ENCODE results near the gene PIH1D1.

The PIH1D1 gene

GRCh38 chr19:49422407-49423070 lies 29.1 kb downstream of the PIH1D1 start:
- FAIRE-seq (no peak), DNase-seq (ENCODE audit: insufficient read length, low spot score) (no peak)
- no peak for TF ChIP-seq SPI1 (IDR thresholded peaks at IDR 0.05; ENCODE audit: low read depth, low read length)
- no peak for TF ChIP-seq POLR2AphosphoS5 (IDR thresholded peaks at IDR 0.05; ENCODE audit: low read depth, low read length)
- no peak for TF ChIP-seq PAX5 (IDR thresholded peaks at IDR 0.05; ENCODE audit: insufficient read depth, low read length, severe bottlenecking)
- no peak for TF ChIP-seq TAF1 (IDR thresholded peaks at IDR 0.05; ENCODE audit: low read depth, low read length)
- no peak for TF ChIP-seq POU2F2 (IDR thresholded peaks at IDR 0.05; ENCODE audit: low read depth, low read length)
- TF ChIP-seq POLR2A (IDR thresholded peaks at IDR 0.05; ENCODE audit: low read depth, low read length): no peak

- TF ChIP-seq TAF1 (IDR thresholded peaks at IDR 0.05; ENCODE audit: low read depth, low read length) (no peak), POLR2AphosphoS5 (IDR thresholded peaks at IDR 0.05; ENCODE audit: low read depth, low read length) (no peak), POLR2A (IDR thresholded peaks at IDR 0.05; ENCODE audit: low read depth, low read length) (no peak), SPI1 (IDR thresholded peaks at IDR 0.05; ENCODE audit: low read depth, low read length) (no peak), PAX5 (IDR thresholded peaks at IDR 0.05; ENCODE audit: insufficient read depth, low read length, severe bottlenecking) (no peak), POU2F2 (IDR thresholded peaks at IDR 0.05; ENCODE audit: low read depth, low read length) (no peak)
- DNase-seq (ENCODE audit: insufficient read length, low spot score): no peak
- no peak for FAIRE-seq
Observed at GRCh38 chr19:49421878-49422202, 29.8 kb downstream of the PIH1D1 start.

GRCh38 chr19:49421039-49421877 lies 30.4 kb downstream of the PIH1D1 start:
- TF ChIP-seq SPI1 (IDR thresholded peaks at IDR 0.05; ENCODE audit: low read depth, low read length) (no peak), PAX5 (IDR thresholded peaks at IDR 0.05; ENCODE audit: insufficient read depth, low read length, severe bottlenecking) (no peak), POU2F2 (IDR thresholded peaks at IDR 0.05; ENCODE audit: low read depth, low read length) (peak; percentile 19; the same call in 1 of the 2 replicates), TAF1 (IDR thresholded peaks at IDR 0.05; ENCODE audit: low read depth, low read length) (no peak)
- FAIRE-seq (peak; percentile 23), DNase-seq (ENCODE audit: insufficient read length, low spot score) (no peak)

- FAIRE-seq (no peak), DNase-seq (ENCODE audit: insufficient read length, low spot score) (no peak)
- TF ChIP-seq POLR2A (IDR thresholded peaks at IDR 0.05; ENCODE audit: low read depth, low read length) (no peak), POU2F2 (IDR thresholded peaks at IDR 0.05; ENCODE audit: low read depth, low read length) (no peak), PAX5 (IDR thresholded peaks at IDR 0.05; ENCODE audit: insufficient read depth, low read length, severe bottlenecking) (no peak), SPI1 (IDR thresholded peaks at IDR 0.05; ENCODE audit: low read depth, low read length) (no peak)
Observed at GRCh38 chr19:49420227-49420626, 31.4 kb downstream of the PIH1D1 start.

GRCh38 chr19:49419173-49419572 lies 32.4 kb downstream of the PIH1D1 start:
- FAIRE-seq (no peak), DNase-seq (ENCODE audit: insufficient read length, low spot score) (no peak)
- TF ChIP-seq TAF1 (IDR thresholded peaks at IDR 0.05; ENCODE audit: low read depth, low read length) (no peak), PAX5 (IDR thresholded peaks at IDR 0.05; ENCODE audit: insufficient read depth, low read length, severe bottlenecking) (no peak), POLR2A (IDR thresholded peaks at IDR 0.05; ENCODE audit: low read depth, low read length) (no peak), SPI1 (IDR thresholded peaks at IDR 0.05; ENCODE audit: low read depth, low read length) (no peak), POU2F2 (IDR thresholded peaks at IDR 0.05; ENCODE audit: low read depth, low read length) (no peak), POLR2AphosphoS5 (IDR thresholded peaks at IDR 0.05; ENCODE audit: low read depth, low read length) (no peak)

- FAIRE-seq: no peak
- TF ChIP-seq POLR2A (IDR thresholded peaks at IDR 0.05; ENCODE audit: low read depth, low read length): no peak
- TF ChIP-seq POLR2AphosphoS5 (IDR thresholded peaks at IDR 0.05; ENCODE audit: low read depth, low read length): no peak
- TF ChIP-seq PAX5 (IDR thresholded peaks at IDR 0.05; ENCODE audit: insufficient read depth, low read length, severe bottlenecking): no peak
- TF ChIP-seq TAF1 (IDR thresholded peaks at IDR 0.05; ENCODE audit: low read depth, low read length): no peak
- no peak for TF ChIP-seq POU2F2 (IDR thresholded peaks at IDR 0.05; ENCODE audit: low read depth, low read length)
- TF ChIP-seq SPI1 (IDR thresholded peaks at IDR 0.05; ENCODE audit: low read depth, low read length): no peak
- DNase-seq (ENCODE audit: insufficient read length, low spot score): no peak
Observed at GRCh38 chr19:49418511-49418910, 33.1 kb downstream of the PIH1D1 start.

- DNase-seq (ENCODE audit: insufficient read length, low spot score) (no peak), FAIRE-seq (no peak)
- TF ChIP-seq POLR2A (IDR thresholded peaks at IDR 0.05; ENCODE audit: low read depth, low read length) (no peak), PAX5 (IDR thresholded peaks at IDR 0.05; ENCODE audit: insufficient read depth, low read length, severe bottlenecking) (no peak), POLR2AphosphoS5 (IDR thresholded peaks at IDR 0.05; ENCODE audit: low read depth, low read length) (no peak)
Observed at GRCh38 chr19:49417088-49417487, 34.5 kb downstream of the PIH1D1 start.

- DNase-seq (ENCODE audit: insufficient read length, low spot score): no peak
- TF ChIP-seq PAX5 (IDR thresholded peaks at IDR 0.05; ENCODE audit: insufficient read depth, low read length, severe bottlenecking): no peak
- no peak for TF ChIP-seq TAF1 (IDR thresholded peaks at IDR 0.05; ENCODE audit: low read depth, low read length)
- TF ChIP-seq POLR2AphosphoS5 (IDR thresholded peaks at IDR 0.05; ENCODE audit: low read depth, low read length): no peak
- no peak for TF ChIP-seq POU2F2 (IDR thresholded peaks at IDR 0.05; ENCODE audit: low read depth, low read length)
- TF ChIP-seq SPI1 (IDR thresholded peaks at IDR 0.05; ENCODE audit: low read depth, low read length): no peak
Observed at GRCh38 chr19:49415810-49416200, 35.8 kb downstream of the PIH1D1 start.

GRCh38 chr19:49415102-49415809 lies 36.4 kb downstream of the PIH1D1 start:
- peak; percentile 87 for FAIRE-seq

More at GRCh38 chr19:49415810-49416200, 35.8 kb downstream of the PIH1D1 start:
- peak; percentile 40 for FAIRE-seq

More at GRCh38 chr19:49415102-49415809, 36.4 kb downstream of the PIH1D1 start:
- no peak for DNase-seq (ENCODE audit: insufficient read length, low spot score)
- TF ChIP-seq PAX5 (IDR thresholded peaks at IDR 0.05; ENCODE audit: insufficient read depth, low read length, severe bottlenecking) (no peak), TAF1 (IDR thresholded peaks at IDR 0.05; ENCODE audit: low read depth, low read length) (no peak), POU2F2 (IDR thresholded peaks at IDR 0.05; ENCODE audit: low read depth, low read length) (peak; percentile 85), POLR2AphosphoS5 (IDR thresholded peaks at IDR 0.05; ENCODE audit: low read depth, low read length) (no peak)
